ENCODE data around the gene ADAMTS20. TPM values are rescaled to one million over a fixed set of nuclear protein-coding genes. Genes with fewer than 3 reads are reported as not detected.
"Not testable (repeated sequence)": the region's sequence is repeated elsewhere in the genome, so short reads cannot be mapped to it uniquely, and the experiment has no call there.

The ADAMTS20 gene
- total RNA-seq, 4 donors from 2014 or later = not detected

- no peak for TF ChIP-seq CTCF (IDR thresholded peaks at IDR 0.05)
- H3K4me3 ChIP-seq (ENCODE audit: low read depth, poor library complexity, severe bottlenecking) = no peak overlapping the region
- DNase-seq (ENCODE audit: low spot score in 2 of 2) = no peak
- intact Hi-C loops (cut with DNase I; ENCODE audit: low total_unique reads) = no loop called here
- WGBS, 2 donors = 56 to 68% methylated on average over 27 of the region's 27 CpGs
These were observed 19.9 kb upstream of the ADAMTS20 start for GRCh38 chr12:43571885-43572284.

DNA sequence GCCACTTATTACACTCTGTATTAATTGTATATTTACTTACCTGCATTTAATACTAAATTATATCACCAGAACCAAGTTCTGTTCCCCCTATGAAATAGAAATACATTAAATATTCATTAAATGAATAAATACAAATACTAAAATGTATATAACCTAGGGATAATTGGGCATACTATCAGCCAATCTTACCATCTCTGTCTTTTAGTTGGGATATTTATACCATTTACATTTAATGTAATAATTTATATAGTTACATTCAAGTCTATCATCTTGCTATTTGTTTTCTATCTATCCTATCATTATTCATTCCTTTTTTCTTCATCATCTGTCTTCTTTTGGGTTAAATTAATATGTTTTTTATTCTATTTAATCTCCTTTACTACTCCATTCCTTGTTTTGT, 4.1 kb upstream of the ADAMTS20 start:
- TF ChIP-seq POLR2A (IDR thresholded peaks at IDR 0.05) (no peak), CTCF (IDR thresholded peaks at IDR 0.05) (no peak)
- intact Hi-C loops (cut with DNase I; ENCODE audit: low total_unique reads) = no loop called here
- DNase-seq (ENCODE audit: low spot score in 2 of 2) = no peak

DNA sequence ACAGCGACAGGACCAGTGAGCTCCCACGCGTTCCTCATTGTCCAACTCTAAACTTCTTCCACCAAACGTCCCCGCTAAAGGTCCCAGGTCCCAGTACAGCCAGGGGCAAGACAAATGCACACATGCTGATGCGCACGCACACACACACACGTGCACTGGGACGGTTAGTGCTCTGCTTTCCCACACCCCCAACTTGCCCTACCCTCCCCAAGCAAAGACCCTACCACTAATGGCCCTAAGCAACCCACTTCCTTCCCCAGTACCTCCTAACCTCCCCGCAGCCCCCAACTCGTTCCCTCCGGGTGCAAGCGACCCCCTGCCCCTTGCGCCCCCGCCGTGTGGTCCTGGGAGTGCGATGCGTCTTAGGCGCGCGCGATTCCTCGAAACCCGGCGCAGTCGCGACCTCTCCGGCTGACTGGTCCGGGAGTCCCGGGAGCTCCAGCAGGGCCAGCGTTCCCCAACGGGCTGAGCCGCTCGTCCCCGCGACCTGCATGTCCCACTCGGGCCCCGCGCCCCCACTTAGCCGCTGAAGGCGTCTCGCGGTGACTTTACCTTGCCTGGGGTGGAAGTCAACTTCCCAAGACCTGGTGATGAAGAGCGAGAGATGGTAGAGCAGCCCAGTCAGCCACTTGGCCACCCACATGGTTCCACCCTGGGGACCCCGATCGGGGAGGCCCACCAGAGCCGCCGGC, 578 bp downstream of the ADAMTS20 start:
- DNase-seq (ENCODE audit: low spot score in 2 of 2) = no peak
- WGBS, 2 donors = 2 to 6% methylated on average over 26 to 39 of the region's 48 CpGs
- intact Hi-C loops (cut with DNase I; ENCODE audit: low total_unique reads) = no loop called here
- TF ChIP-seq POLR2A (IDR thresholded peaks at IDR 0.05) = no peak
- TF ChIP-seq CTCF (IDR thresholded peaks at IDR 0.05) = no peak
- H3K4me3 ChIP-seq (ENCODE audit: low read depth, poor library complexity, severe bottlenecking) = no peak overlapping the region

More for the DNA sequence above, 4.1 kb upstream of the ADAMTS20 start:
- no peak overlapping the region for H3K4me3 ChIP-seq (ENCODE audit: low read depth, poor library complexity, severe bottlenecking)

GRCh38 chr12:43550831-43551271, 1.2 kb downstream of the ADAMTS20 start:
- no peak for DNase-seq (ENCODE audit: low spot score in 2 of 2)
- intact Hi-C loops (cut with DNase I; ENCODE audit: low total_unique reads) = no loop called here
- WGBS, 2 donors = 3 to 29% methylated on average over 8 to 21 of the region's 31 CpGs

GRCh38 chr12:43544703-43545102, 7.3 kb downstream of the ADAMTS20 start:
- WGBS, 2 donors = 76 to 86% methylated on average over 3 of the region's 3 CpGs
- DNase-seq (ENCODE audit: low spot score in 2 of 2) = no peak
- no peak overlapping the region for H3K4me3 ChIP-seq (ENCODE audit: low read depth, poor library complexity, severe bottlenecking)
- no peak for TF ChIP-seq CTCF (IDR thresholded peaks at IDR 0.05)
- no peak for TF ChIP-seq POLR2A (IDR thresholded peaks at IDR 0.05)
- intact Hi-C loops (cut with DNase I; ENCODE audit: low total_unique reads) = no loop called here

More at GRCh38 chr12:43550831-43551271, 1.2 kb downstream of the ADAMTS20 start:
- no peak for TF ChIP-seq CTCF (IDR thresholded peaks at IDR 0.05)
- no peak for TF ChIP-seq POLR2A (IDR thresholded peaks at IDR 0.05)
- no peak overlapping the region for H3K4me3 ChIP-seq (ENCODE audit: low read depth, poor library complexity, severe bottlenecking)

DNA sequence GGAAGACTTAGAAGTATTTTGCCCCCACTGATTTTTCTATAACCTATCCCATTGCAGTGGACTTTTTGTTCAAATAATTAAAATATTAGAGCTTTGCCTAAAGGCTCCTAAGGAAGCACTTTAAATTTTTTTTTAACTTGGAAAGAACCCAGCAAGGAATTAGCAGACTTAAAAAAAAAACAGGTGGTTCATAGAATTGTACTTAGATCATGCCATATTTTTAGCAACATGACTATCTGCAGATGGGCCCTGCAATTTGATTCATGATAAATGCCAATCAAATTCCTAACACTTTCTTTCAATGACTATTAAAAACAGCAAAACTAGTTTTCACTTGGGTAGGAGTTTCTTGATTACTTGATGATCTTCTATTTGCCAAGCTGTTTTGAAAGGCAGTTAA, 11.5 kb downstream of the ADAMTS20 start:
- TF ChIP-seq CTCF (IDR thresholded peaks at IDR 0.05) (no peak), POLR2A (IDR thresholded peaks at IDR 0.05) (no peak)
- DNase-seq (ENCODE audit: low spot score in 2 of 2) = no peak
- H3K4me3 ChIP-seq (ENCODE audit: low read depth, poor library complexity, severe bottlenecking) = no peak overlapping the region
- intact Hi-C loops (cut with DNase I; ENCODE audit: low total_unique reads) = no loop called here

- intact Hi-C loops (cut with DNase I; ENCODE audit: low total_unique reads); H3K4me3 ChIP-seq (ENCODE audit: low read depth, poor library complexity, severe bottlenecking); DNase-seq (ENCODE audit: low spot score in 2 of 2): not testable (repeated sequence)
These were observed 14.3 kb downstream of the ADAMTS20 start for GRCh38 chr12:43537675-43538074.
